T-cell (primary cell): ENCODE data around the gene MIPOL1. TPM values are rescaled to one million over a fixed set of nuclear protein-coding genes. Genes with fewer than 3 reads are reported as not detected.

Experiments used
- ATAC-seq, 4 experiments: fragments of 200-7000 bp in 3 of 4; fragments of 150-1000 bp in 1 of 4; cut with Tn5 transposase; replicated peaks in 1 of 4; 1 replicate in 3 of 4; 2 replicates in 1 of 4; pipeline ENCODE4 v1.10.0; 2021; ENCODE audit warnings: moderate library complexity in 3 of 4, mild to moderate bottlenecking in 2 of 4, moderate number of reproducible peaks in 1 of 4
- CTCF ChIA-PET, 2 donors: fragments of 300-600 bp; sonication (Branson Sonifier 250); formaldehyde crosslinking; loops; one replicate each; lab custom pipeline; 2022; ENCODE audit warnings: antibody characterized with exemption in 2 of 2; lab: Charles Lee
- POLR2A ChIA-PET, 2 donors: fragments of 300-600 bp; sonication (Branson Sonifier 250); formaldehyde crosslinking; loops; one replicate each; lab custom pipeline; 2022; ENCODE audit warnings: antibody characterized with exemption in 2 of 2; lab: Charles Lee
- DNase-seq, 35 experiments: peaks; one replicate each; pipeline versions ENCODE4 v3.0.0 to v3.0.0-alpha.2; 2013 to 2023
- H3K27ac ChIP-seq: one replicate; pipeline ENCODE4 v1.5.1; 2013; ENCODE audit warnings: low read length
- H3K27me3 ChIP-seq, 2 experiments: replicated peaks in 1 of 2; 1 replicate in 1 of 2; 2 replicates in 1 of 2; pipeline versions ENCODE4 v1.6.1 to v1.7.0; 2013; ENCODE audit warnings: low read length in 1 of 2, mixed read lengths in 1 of 2; ENCODE audit not compliant: control insufficient read depth in 2 of 2, insufficient read depth in 2 of 2; ENCODE audit errors: extremely low read depth in 1 of 2
- H3K36me3 ChIP-seq, 2 donors: 1 replicate in 1 of 2; 2 replicates in 1 of 2; pipeline versions ENCODE4 v1.6.1 to v1.7.0; 2013; ENCODE audit warnings: low read length in 1 of 2; ENCODE audit not compliant: control insufficient read depth in 2 of 2, insufficient read depth in 1 of 2; ENCODE audit errors: extremely low read depth in 1 of 2
- H3K4me1 ChIP-seq, 2 experiments: 1 replicate in 1 of 2; 2 replicates in 1 of 2; pipeline versions ENCODE4 v1.6.1 to v1.7.0; 2013; ENCODE audit warnings: low read length in 2 of 2, mixed read lengths in 1 of 2; ENCODE audit not compliant: insufficient read depth in 2 of 2, control insufficient read depth in 1 of 2; ENCODE audit errors: extremely low read depth in 1 of 2
- H3K4me3 ChIP-seq, 2 donors: 1 replicate in 1 of 2; 2 replicates in 1 of 2; pipeline versions ENCODE4 v1.5.1 to v1.7.0; 2013; ENCODE audit warnings: mild to moderate bottlenecking in 2 of 2, low read length in 1 of 2, moderate library complexity in 1 of 2; ENCODE audit not compliant: control insufficient read depth in 1 of 2; ENCODE audit errors: extremely low read depth in 1 of 2
- H3K9me3 ChIP-seq: 2 replicates; pipeline ENCODE4 v1.7.0; 2013
- H3K27ac Mint-ChIP-seq, 2 donors: one replicate each; pipeline ENCODE4 v1.8.0; 2020 to 2021; ENCODE audit warnings: mild to moderate bottlenecking in 2 of 2, mixed read lengths in 2 of 2
- H3K27me3 Mint-ChIP-seq, 2 donors: one replicate each; pipeline ENCODE4 v1.8.0; 2021 to 2022; ENCODE audit warnings: mixed read lengths in 2 of 2
- H3K36me3 Mint-ChIP-seq: one replicate; pipeline ENCODE4 v1.8.0; 2021; ENCODE audit warnings: mixed read lengths
- H3K4me1 Mint-ChIP-seq, 3 donors: one replicate each; pipeline ENCODE4 v1.8.0; 2020 to 2022; ENCODE audit warnings: mixed read lengths in 3 of 3, mild to moderate bottlenecking in 1 of 3
- H3K4me3 Mint-ChIP-seq, 3 donors: one replicate each; pipeline ENCODE4 v1.8.0; 2020 to 2022; ENCODE audit warnings: mild to moderate bottlenecking in 3 of 3, mixed read lengths in 3 of 3, moderate library complexity in 3 of 3
- H3K9me3 Mint-ChIP-seq, 3 donors: one replicate each; pipeline ENCODE4 v1.8.0; 2020 to 2022; ENCODE audit warnings: mixed read lengths in 3 of 3
- WGBS: methylation state at CpG from one replicate; pipeline ENCODE4 v1.1.5; 2013; ENCODE audit warnings: missing lambda C conversion rate; ENCODE audit not compliant: insufficient coverage; 5-methylcytosine and 5-hydroxymethylcytosine counted together
- total RNA-seq, 35 experiments: library from RNA in 6 of 35; stranded (reverse) in 6 of 35; fragments of 120-200 nt in 1 of 35; gene quantifications; one replicate each; pipeline versions ENCODE4 v1.2.1 to v1.2.4 and lab custom pipeline; 2013 to 2026

The MIPOL1 gene
- total RNA-seq, 5 donors from 2014 or later (not counting 1 experiment from before 2014, with no cell fraction given), result 0.20 to 0.49 (median 0.29) TPM; not detected in 1

- CTCF ChIA-PET, result no interaction called here
- peaks cover 0 to 2% (median 0%) of the 10 kb centered on the region in 3 donors for H3K9me3 Mint-ChIP-seq
- H3K4me1 Mint-ChIP-seq, result no peaks in the 10 kb centered on the region
- POLR2A ChIA-PET, result no interaction called here
- no peaks in the 10 kb centered on the region for H3K4me1 ChIP-seq
- no peak overlapping the region for H3K27ac Mint-ChIP-seq
- 100% methylated on average over 1 of the region's 2 CpGs for WGBS
- no peaks in the 10 kb centered on the region for H3K27me3 Mint-ChIP-seq
- DNase-seq (no peak), ATAC-seq (no peak)
- H3K36me3 ChIP-seq, result no peaks in the 10 kb centered on the region
- no peak overlapping the region for H3K4me3 ChIP-seq
- no peaks in the 10 kb centered on the region for H3K9me3 ChIP-seq
- H3K36me3 Mint-ChIP-seq, result no peaks in the 10 kb centered on the region
- no peak overlapping the region for H3K4me3 Mint-ChIP-seq
- no peaks in the 10 kb centered on the region for H3K27me3 ChIP-seq
- no peak overlapping the region for H3K27ac ChIP-seq
These were observed 64.9 kb downstream of the MIPOL1 start for GRCh38 chr14:37262649-37263048.

DNA sequence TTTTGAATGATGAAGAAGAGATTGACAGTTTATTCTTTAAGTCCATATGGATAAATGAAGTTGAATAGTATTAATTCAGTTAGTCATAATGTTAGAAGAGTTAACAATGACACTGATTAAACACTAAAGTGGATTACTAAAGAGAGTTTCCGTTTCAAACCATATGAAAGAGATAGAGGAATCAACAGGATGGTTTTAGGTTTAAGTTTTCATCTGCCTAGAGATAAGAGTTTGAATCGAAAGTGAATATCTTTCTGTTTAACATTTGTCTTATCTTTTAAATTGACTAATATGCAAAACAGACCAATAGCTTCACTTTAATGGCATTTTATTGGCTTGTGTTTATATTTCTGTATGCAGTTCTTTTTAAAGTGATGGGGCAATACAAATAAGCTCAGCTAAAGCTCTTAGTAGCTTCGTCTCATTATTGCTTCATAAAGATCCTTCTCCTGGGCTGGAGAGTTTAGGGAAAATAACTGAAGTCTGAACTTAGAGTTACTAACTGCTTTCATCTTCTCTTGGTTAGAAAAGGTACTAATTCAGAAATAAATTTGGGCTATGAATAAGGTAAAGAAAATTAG is 66.0 kb downstream of the MIPOL1 start:
- CTCF ChIA-PET, result interaction anchor here in 1 of 2 donors (0.9 kb wide), 1 partner anchor 1010 kb away, joined by 3 read pairs; no protein-coding TSS in a partner anchor
- Histone ChIP-seq H3K27me3 (no peaks in the 10 kb centered on the region), H3K27ac (no peak overlapping the region), H3K36me3 (no peaks in the 10 kb centered on the region), H3K4me3 (no peak overlapping the region), H3K9me3 (no peaks in the 10 kb centered on the region), H3K4me1 (no peaks in the 10 kb centered on the region)
- H3K4me1 Mint-ChIP-seq, result no peaks in the 10 kb centered on the region
- no peak for DNase-seq
- no peaks in the 10 kb centered on the region for H3K27me3 Mint-ChIP-seq
- peaks cover 0 to 4% (median 0%) of the 10 kb centered on the region in 3 donors for H3K9me3 Mint-ChIP-seq
- ATAC-seq, result no peak
- H3K27ac Mint-ChIP-seq, result no peak overlapping the region
- H3K4me3 Mint-ChIP-seq, result no peak overlapping the region
- POLR2A ChIA-PET, result no interaction called here
- H3K36me3 Mint-ChIP-seq, result no peaks in the 10 kb centered on the region
- no CpG with 5 or more reads among the region's 3 CpGs for whole genome bisulfite sequencing

DNA sequence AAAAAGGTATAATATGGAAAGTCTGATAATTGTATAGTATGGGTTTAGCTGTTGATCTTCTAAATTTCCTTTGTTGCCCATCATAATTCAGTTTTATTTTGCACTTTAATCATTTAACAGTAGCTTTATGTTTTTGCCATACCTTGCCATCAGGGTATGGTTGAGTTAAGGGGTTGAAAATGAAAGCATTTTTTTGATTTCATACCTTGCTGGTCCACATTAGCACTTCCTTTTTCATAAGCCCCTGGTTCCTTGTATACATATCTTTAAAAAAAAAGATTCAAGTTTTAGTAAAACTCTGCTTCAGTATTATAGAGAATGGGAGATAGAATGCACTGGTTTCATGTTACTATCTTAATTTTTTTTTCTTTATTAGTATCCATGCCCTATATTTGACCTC is 71.1 kb downstream of the MIPOL1 start:
- H3K27me3 ChIP-seq, result no peaks in the 10 kb centered on the region
- Mint-ChIP-seq H3K27me3 (no peaks in the 10 kb centered on the region), H3K4me1 (no peaks in the 10 kb centered on the region), H3K9me3 (peaks cover 0 to 4% (median 0%) of the 10 kb centered on the region in 3 donors), H3K4me3 (no peak overlapping the region), H3K27ac (no peak overlapping the region), H3K36me3 (no peaks in the 10 kb centered on the region)
- H3K4me3 ChIP-seq, result no peak overlapping the region
- ATAC-seq (no peak), DNase-seq (no peak)
- no peaks in the 10 kb centered on the region for H3K9me3 ChIP-seq
- POLR2A ChIA-PET, result no interaction called here
- CTCF ChIA-PET, result no interaction called here
- no peaks in the 10 kb centered on the region for H3K36me3 ChIP-seq
- no peak overlapping the region for H3K27ac ChIP-seq
- no peaks in the 10 kb centered on the region for H3K4me1 ChIP-seq

- Histone ChIP-seq H3K27ac (no peak overlapping the region), H3K4me3 (no peak overlapping the region), H3K36me3 (no peaks in the 10 kb centered on the region), H3K27me3 (no peaks in the 10 kb centered on the region), H3K4me1 (no peaks in the 10 kb centered on the region), H3K9me3 (no peaks in the 10 kb centered on the region)
- no CpG with 5 or more reads among the region's 3 CpGs for WGBS
- Mint-ChIP-seq H3K4me1 (no peaks in the 10 kb centered on the region), H3K27ac (no peak overlapping the region), H3K36me3 (no peaks in the 10 kb centered on the region), H3K4me3 (no peak overlapping the region), H3K27me3 (no peaks in the 10 kb centered on the region), H3K9me3 (peaks cover 0 to 4% (median 0%) of the 10 kb centered on the region in 3 donors)
- ChIA-PET CTCF (interaction anchor here in 1 of 2 donors (0.6 kb wide), 1 partner anchor 224 kb away, joined by 5 read pairs; no protein-coding TSS in a partner anchor), POLR2A (no interaction called here)
- ATAC-seq (no peak), DNase-seq (no peak)
These were observed 72.9 kb downstream of the MIPOL1 start for GRCh38 chr14:37270629-37271028.

DNA sequence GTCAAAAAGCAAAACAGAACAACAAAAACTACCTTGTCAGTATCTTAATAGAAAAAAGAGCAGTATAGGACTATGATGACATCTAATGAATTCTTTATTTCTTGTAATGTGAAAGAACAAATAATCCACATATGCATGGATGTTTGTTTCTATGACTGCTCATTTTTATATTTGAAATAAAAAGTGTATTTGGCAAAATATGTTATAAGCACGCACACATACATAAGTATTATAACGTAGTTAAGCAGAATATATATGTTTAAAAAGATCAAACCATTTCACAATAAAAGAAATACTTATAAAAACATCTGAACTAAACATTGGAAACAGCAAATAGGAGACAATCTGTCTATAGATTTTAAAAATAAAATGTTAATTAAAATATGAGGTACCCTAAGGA is 74.8 kb downstream of the MIPOL1 start:
- H3K4me1 Mint-ChIP-seq, result no peaks in the 10 kb centered on the region
- no peaks in the 10 kb centered on the region for H3K4me1 ChIP-seq
- no peak overlapping the region for H3K4me3 ChIP-seq
- H3K27me3 ChIP-seq, result no peaks in the 10 kb centered on the region
- peaks cover 0 to 4% (median 0%) of the 10 kb centered on the region in 3 donors for H3K9me3 Mint-ChIP-seq
- ChIA-PET CTCF (no interaction called here), POLR2A (no interaction called here)
- no peaks in the 10 kb centered on the region for H3K36me3 ChIP-seq
- ATAC-seq (no peak), DNase-seq (no peak)
- no CpG with 5 or more reads among the region's 2 CpGs for WGBS
- no peak overlapping the region for H3K27ac ChIP-seq
- no peaks in the 10 kb centered on the region for H3K9me3 ChIP-seq
- no peak overlapping the region for H3K4me3 Mint-ChIP-seq
- no peak overlapping the region for H3K27ac Mint-ChIP-seq
- no peaks in the 10 kb centered on the region for H3K27me3 Mint-ChIP-seq
- no peaks in the 10 kb centered on the region for H3K36me3 Mint-ChIP-seq

GRCh38 chr14:37274652-37275051 is 76.9 kb downstream of the MIPOL1 start:
- Histone ChIP-seq H3K9me3 (no peaks in the 10 kb centered on the region), H3K27ac (no peak overlapping the region), H3K4me1 (no peaks in the 10 kb centered on the region), H3K36me3 (no peaks in the 10 kb centered on the region), H3K4me3 (no peak overlapping the region), H3K27me3 (no peaks in the 10 kb centered on the region)
- CTCF ChIA-PET, result no interaction called here
- POLR2A ChIA-PET, result no interaction called here
- H3K9me3 Mint-ChIP-seq, result peaks cover 0 to 2% (median 0%) of the 10 kb centered on the region in 3 donors
- no peak overlapping the region for H3K4me3 Mint-ChIP-seq
- no CpG with 5 or more reads among the region's 1 CpG for WGBS
- no peaks in the 10 kb centered on the region for H3K36me3 Mint-ChIP-seq
- H3K27ac Mint-ChIP-seq, result no peak overlapping the region
- ATAC-seq (no peak), DNase-seq (no peak)
- no peaks in the 10 kb centered on the region for H3K27me3 Mint-ChIP-seq
- H3K4me1 Mint-ChIP-seq, result no peaks in the 10 kb centered on the region

GRCh38 chr14:37275963-37276362 is 78.2 kb downstream of the MIPOL1 start:
- ATAC-seq (no peak), DNase-seq (no peak)
- POLR2A ChIA-PET, result no interaction called here
- CTCF ChIA-PET, result no interaction called here
- Histone ChIP-seq H3K27ac (no peak overlapping the region), H3K4me1 (no peaks in the 10 kb centered on the region), H3K36me3 (no peaks in the 10 kb centered on the region), H3K27me3 (no peaks in the 10 kb centered on the region), H3K4me3 (no peak overlapping the region), H3K9me3 (no peaks in the 10 kb centered on the region)
- H3K9me3 Mint-ChIP-seq, result peaks cover 0 to 3% (median 0%) of the 10 kb centered on the region in 3 donors
- no peaks in the 10 kb centered on the region for H3K27me3 Mint-ChIP-seq
- H3K4me3 Mint-ChIP-seq, result no peak overlapping the region
- H3K36me3 Mint-ChIP-seq, result no peaks in the 10 kb centered on the region
- H3K4me1 Mint-ChIP-seq, result no peaks in the 10 kb centered on the region
- H3K27ac Mint-ChIP-seq, result no peak overlapping the region
